ENCODE measurements around the gene CCSER1.
"Not testable (repeated sequence)": the region's sequence is repeated elsewhere in the genome, so short reads cannot be mapped to it uniquely, and the experiment has no call there.

Gene CCSER1

DNA sequence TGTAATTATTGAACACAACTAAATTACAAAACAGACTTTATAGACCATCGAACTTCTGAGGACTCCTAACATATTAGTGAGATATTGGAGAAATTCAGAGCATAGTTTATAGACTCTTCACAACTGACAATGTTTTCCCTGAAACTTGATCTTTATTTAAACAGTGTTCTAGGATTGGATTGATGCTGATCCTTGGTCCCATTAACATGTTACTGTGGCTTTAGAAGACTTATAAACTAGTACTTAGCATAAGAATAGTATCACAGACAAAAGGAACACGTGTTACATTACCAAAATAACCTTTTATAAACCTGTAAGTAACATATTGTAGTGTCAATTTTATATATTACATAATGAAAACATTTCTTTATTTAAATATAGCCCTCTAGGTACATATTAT is 689.6 kb downstream of the CCSER1 start:
- TF ChIP-seq, protein P1, sequence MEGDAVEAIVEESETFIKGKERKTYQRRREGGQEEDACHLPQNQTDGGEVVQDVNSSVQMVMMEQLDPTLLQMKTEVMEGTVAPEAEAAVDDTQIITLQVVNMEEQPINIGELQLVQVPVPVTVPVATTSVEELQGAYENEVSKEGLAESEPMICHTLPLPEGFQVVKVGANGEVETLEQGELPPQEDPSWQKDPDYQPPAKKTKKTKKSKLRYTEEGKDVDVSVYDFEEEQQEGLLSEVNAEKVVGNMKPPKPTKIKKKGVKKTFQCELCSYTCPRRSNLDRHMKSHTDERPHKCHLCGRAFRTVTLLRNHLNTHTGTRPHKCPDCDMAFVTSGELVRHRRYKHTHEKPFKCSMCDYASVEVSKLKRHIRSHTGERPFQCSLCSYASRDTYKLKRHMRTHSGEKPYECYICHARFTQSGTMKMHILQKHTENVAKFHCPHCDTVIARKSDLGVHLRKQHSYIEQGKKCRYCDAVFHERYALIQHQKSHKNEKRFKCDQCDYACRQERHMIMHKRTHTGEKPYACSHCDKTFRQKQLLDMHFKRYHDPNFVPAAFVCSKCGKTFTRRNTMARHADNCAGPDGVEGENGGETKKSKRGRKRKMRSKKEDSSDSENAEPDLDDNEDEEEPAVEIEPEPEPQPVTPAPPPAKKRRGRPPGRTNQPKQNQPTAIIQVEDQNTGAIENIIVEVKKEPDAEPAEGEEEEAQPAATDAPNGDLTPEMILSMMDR (IDR thresholded peaks at IDR 0.05; ENCODE audit: extremely low read depth, missing control alignments): no peak
- DNase-seq (ENCODE audit: low spot score): no peak

DNA sequence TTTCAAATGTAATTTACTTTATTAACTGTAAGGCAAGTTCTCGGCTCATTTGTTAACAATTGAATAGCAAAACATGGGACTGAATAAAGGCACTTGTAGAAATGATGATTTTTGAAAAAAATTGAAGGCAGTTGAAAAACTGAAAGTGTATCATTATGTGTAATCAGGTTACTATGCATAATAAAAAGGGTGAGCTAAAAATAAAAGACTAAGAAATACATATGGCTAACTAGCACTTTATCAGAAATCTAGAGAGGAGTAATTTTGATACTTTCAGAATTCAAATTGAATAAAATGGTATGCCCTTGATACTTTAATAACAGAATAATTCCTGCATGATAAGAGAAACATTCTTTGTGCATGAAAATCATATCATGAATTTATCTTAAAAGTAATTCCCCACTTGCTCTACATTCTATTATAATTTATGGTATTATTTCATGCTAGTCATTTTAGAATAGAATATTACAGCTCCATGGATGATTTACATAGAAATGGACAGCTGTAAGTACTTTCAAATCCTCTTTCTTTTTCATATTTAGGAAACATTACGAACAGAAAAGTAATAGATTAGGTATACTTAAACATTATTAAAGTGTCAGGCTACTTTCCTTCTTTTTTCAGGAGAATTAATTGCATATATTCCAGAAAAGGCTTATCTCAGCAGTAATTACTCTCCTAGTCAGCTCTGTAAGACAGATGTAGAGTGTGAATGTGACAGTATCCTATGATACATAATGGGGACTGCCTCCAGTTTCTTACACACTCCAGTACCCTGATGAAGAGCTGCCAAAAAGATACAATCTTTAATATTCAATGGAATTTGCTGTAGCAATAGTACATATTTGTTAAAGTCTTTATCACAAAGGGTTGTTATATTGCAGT is 697.3 kb downstream of the CCSER1 start:
- TF ChIP-seq, protein P1 (IDR thresholded peaks at IDR 0.05; ENCODE audit: extremely low read depth, missing control alignments): no peak

DNA sequence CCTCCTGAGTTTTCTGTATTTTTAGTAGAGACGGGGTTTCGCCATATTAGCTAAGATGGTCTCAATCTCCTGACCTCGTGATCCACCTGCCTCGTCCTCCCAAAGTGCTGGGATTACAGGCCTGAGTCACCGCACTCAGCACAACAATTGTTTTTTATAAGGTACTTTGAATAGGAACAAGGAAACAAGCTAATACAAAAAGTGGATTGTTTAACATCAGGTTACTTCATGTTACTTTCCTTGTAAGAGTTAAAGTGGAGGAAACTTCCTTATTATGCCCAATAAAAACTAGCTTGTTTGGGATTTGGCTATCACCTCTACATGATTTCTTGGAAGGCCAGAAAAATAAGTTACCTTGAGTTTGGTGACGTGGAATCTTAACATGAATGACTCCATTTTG is 698.7 kb downstream of the CCSER1 start:
- TF ChIP-seq, protein P1 (IDR thresholded peaks at IDR 0.05; ENCODE audit: extremely low read depth, missing control alignments): no peak
- no peak for DNase-seq (ENCODE audit: low spot score)

More for the DNA sequence above, 697.3 kb downstream of the CCSER1 start:
- DNase-seq (ENCODE audit: low spot score): no peak

DNA sequence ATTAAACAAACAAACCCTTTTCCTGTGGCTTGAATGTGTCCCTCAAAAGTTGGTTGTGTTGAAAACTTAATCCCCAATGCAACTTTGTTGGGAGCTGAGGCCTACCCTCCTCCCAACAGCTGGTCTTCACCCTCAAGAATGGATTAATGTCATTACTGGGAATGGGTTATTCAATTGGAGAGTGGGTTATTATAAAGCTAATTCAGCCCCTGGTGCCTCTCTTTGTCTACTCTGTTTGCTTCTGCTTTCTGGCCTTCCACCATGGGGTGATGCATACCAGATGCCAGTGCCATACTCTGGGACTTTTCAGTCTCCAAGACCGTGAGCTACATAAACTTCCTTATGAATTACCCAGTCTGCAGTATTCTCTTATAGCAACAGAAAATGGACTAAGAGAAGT is 706.5 kb downstream of the CCSER1 start:
- no peak for DNase-seq (ENCODE audit: low spot score)
- TF ChIP-seq, protein P1 (IDR thresholded peaks at IDR 0.05; ENCODE audit: extremely low read depth, missing control alignments): no peak

DNA sequence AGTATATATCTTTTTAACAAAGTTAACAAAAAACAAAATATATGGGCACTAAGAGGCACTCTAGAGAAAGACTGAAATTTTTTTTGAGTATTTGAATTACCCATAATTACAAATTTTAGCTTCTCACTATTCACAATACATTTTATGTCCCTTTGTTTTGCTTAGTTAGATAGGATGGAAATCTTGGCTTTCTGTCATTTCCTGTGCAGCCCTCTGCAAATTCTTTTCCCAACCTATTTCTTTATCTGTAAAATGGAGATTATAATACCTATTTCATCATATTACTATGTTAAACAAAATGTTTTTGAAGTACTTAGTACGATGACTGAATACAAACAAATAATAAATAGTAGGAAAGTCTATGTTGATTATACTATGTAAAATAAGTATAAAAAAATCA is 710.0 kb downstream of the CCSER1 start:
- no peak for DNase-seq (ENCODE audit: low spot score)
- TF ChIP-seq, protein P1 (IDR thresholded peaks at IDR 0.05; ENCODE audit: extremely low read depth, missing control alignments): no peak

DNA sequence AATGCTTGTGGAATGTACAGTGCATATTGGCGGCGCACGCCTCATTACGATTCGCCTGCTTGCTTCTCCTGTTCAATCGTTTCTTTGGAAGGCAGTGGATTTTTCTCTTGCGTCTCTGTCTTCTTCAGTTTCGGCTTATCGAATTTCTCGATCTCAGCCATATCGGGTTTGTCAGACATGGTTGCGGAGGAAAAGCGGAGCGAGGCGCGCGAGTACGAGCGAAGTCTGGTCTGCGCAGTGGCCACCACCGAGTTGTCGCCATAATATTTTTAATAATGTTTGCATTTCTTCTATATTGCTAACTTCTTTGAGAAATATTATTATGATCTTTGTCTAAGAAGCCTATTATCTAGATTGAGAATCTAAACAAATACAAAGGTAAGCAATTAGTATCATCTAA is 711.7 kb downstream of the CCSER1 start:
- not testable (repeated sequence) for DNase-seq (ENCODE audit: low spot score)

DNA sequence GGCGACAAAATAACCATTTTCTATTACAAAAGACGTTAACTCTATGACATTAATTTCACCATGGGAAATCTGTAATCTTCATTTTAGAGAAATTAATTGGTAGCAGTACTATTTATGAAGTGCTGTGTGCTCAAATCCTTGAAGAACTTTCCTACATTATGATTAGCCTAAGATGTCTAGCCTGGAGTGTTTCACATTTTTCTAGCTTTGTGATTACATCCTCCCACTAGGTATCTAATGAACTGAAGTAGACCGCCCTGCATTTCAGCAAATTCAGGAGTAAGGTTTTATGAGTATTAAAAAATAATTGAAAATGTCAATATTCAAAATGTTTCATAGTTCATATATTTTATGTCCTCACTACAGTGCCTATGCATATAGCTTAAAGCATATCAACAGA is 713.1 kb downstream of the CCSER1 start:
- TF ChIP-seq, protein P1 (IDR thresholded peaks at IDR 0.05; ENCODE audit: extremely low read depth, missing control alignments): no peak
- DNase-seq (ENCODE audit: low spot score): no peak

DNA sequence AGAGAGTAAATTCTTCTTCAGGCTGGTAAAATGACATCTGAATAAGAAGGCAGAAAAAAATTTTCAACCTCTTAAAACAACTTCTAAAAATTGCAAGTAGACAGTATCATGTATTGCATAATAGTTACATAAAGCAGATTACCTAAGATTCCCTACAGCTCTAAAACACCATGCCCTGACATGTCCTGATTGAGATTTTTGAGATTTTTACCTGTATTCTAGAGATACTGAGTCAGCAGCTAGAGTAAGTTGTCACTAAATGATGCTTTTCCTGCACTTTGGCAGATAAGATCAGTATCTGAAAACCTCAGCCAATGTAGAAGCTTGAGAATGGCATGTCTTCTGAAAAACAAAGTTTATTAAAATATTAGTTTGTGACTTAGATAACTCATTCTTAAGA is 713.6 kb downstream of the CCSER1 start:
- TF ChIP-seq, protein P1 (IDR thresholded peaks at IDR 0.05; ENCODE audit: extremely low read depth, missing control alignments): no peak
- no peak for DNase-seq (ENCODE audit: low spot score)
